Esophagus squamous epithelium (tissue), 5 donors: ENCODE data around the gene RAB11FIP3. TPM values are rescaled to one million over a fixed set of nuclear protein-coding genes. Genes with fewer than 3 reads are reported as not detected.
A peak's percentile ranks its signal among the peaks of the same experiment; 100 is the strongest.

Source experiments
- DNase-seq: peaks from one replicate; lab custom pipeline; 2025; lab: John Stamatoyannopoulos, UW
- H3K27ac ChIP-seq, 4 donors: fragments of 200-600 bp; sonication (generic); one replicate each; pipeline ENCODE4 v1.5.1; 2016 to 2019; ENCODE audit warnings: mild to moderate bottlenecking in 1 of 4
- H3K27me3 ChIP-seq, 4 donors: fragments of 200-600 bp; sonication (generic); 1 replicate in 3 of 4; 2 replicates in 1 of 4; pipeline versions ENCODE4 v1.5.1 to v1.6.0; 2017 to 2021; ENCODE audit warnings: antibody characterized with exemption in 1 of 4
- H3K36me3 ChIP-seq, 3 donors: fragments of 200-600 bp; sonication (generic); one replicate each; pipeline ENCODE4 v1.5.1; 2016 to 2019
- H3K4me1 ChIP-seq, 3 donors: fragments of 200-600 bp; sonication (generic); one replicate each; pipeline ENCODE4 v1.5.1; 2017 to 2019
- H3K4me3 ChIP-seq, 4 donors: fragments of 200-600 bp; sonication (generic); 1 replicate in 3 of 4; 2 replicates in 1 of 4; pipeline ENCODE4 v1.5.1; 2016 to 2019; ENCODE audit warnings: mild to moderate bottlenecking in 2 of 4, moderate library complexity in 1 of 4
- H3K9me3 ChIP-seq, 3 donors: fragments of 200-600 bp; sonication (generic); one replicate each; pipeline ENCODE4 v1.5.1; 2016 to 2019
- POLR2A ChIP-seq, 4 donors: fragments of 450-650 bp; IDR thresholded peaks; one replicate each; pipeline ENCODE4 v1.6.1; 2017; ENCODE audit warnings: antibody characterized with exemption in 4 of 4, mild to moderate bottlenecking in 4 of 4, moderate library complexity in 3 of 4
- WGBS, 2 donors: methylation state at CpG; one replicate each; pipeline ENCODE4 v1.1.5; 2018; 5-methylcytosine and 5-hydroxymethylcytosine counted together
- intact Hi-C: fragments of 100-400 bp; cut with DNase I; formaldehyde crosslinking; loops from one replicate; pipeline ENCODE4 v1.15.0; 2022
- total RNA-seq, 4 donors: library from RNA; depleted of rRNA; stranded (reverse); fragments of >200 nt; gene quantifications; one replicate each; pipeline ENCODE4 v1.1.0, GENCODE V29; 2016
- TF ChIP-seq, protein P1 (sequence below), 6 experiments: fragments of 450-650 bp in 4 of 6; fragments of 200-600 bp in 2 of 6; sonication (generic) in 2 of 6; IDR thresholded peaks; one replicate each; pipeline ENCODE4 v1.5.1; 2016 to 2019; ENCODE audit warnings: antibody characterized with exemption in 6 of 6, mild to moderate bottlenecking in 4 of 6, moderate library complexity in 4 of 6
- donor health status: DM: yes; HTN: yes; CAD: no.

The RAB11FIP3 gene
- total RNA-seq, 4 donors from 2014 or later, result 8.0 to 25.6 (median 10.1) TPM

GRCh38 chr16:525123-525519 is 99.7 kb downstream of the RAB11FIP3 start:
- Histone ChIP-seq H3K4me1 (peaks cover 36 to 69% (median 37%) of the 10 kb centered on the region in 3 donors), H3K4me3 (peak overlapping the region in 1 of 4 donors; percentile 69), H3K36me3 (peaks cover 0 to 18% (median 0%) of the 10 kb centered on the region in 3 donors), H3K27ac (peak overlapping the region; percentile 97 to 99 (median 98)), H3K9me3 (no peaks in the 10 kb centered on the region), H3K27me3 (no peaks in the 10 kb centered on the region)
- TF ChIP-seq, protein P1, sequence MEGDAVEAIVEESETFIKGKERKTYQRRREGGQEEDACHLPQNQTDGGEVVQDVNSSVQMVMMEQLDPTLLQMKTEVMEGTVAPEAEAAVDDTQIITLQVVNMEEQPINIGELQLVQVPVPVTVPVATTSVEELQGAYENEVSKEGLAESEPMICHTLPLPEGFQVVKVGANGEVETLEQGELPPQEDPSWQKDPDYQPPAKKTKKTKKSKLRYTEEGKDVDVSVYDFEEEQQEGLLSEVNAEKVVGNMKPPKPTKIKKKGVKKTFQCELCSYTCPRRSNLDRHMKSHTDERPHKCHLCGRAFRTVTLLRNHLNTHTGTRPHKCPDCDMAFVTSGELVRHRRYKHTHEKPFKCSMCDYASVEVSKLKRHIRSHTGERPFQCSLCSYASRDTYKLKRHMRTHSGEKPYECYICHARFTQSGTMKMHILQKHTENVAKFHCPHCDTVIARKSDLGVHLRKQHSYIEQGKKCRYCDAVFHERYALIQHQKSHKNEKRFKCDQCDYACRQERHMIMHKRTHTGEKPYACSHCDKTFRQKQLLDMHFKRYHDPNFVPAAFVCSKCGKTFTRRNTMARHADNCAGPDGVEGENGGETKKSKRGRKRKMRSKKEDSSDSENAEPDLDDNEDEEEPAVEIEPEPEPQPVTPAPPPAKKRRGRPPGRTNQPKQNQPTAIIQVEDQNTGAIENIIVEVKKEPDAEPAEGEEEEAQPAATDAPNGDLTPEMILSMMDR (IDR thresholded peaks at IDR 0.05), result no peak
- TF ChIP-seq POLR2A (IDR thresholded peaks at IDR 0.05), result no peak
- intact Hi-C loops, result no loop called here
- DNase-seq, result no peak
- 76 to 100% methylated on average over 1 to 8 of the region's 8 CpGs for WGBS, 2 donors

GRCh38 chr16:525520-526180 is 100.2 kb downstream of the RAB11FIP3 start:
- DNase-seq, result no peak
- intact Hi-C loops, result no loop called here
- no peaks in the 10 kb centered on the region for H3K9me3 ChIP-seq
- WGBS, 2 donors, result 13 to 18% methylated on average over 4 to 8 of the region's 13 CpGs
- peak overlapping the region; percentile 97 to 99 (median 98) for H3K27ac ChIP-seq
- peak overlapping the region; percentile 58 to 90 (median 78) for H3K4me3 ChIP-seq
- TF ChIP-seq, protein P1 (IDR thresholded peaks at IDR 0.05), result no peak
- peak in 1 of 4 donors; percentile 23 for TF ChIP-seq POLR2A (IDR thresholded peaks at IDR 0.05)
- H3K27me3 ChIP-seq, result no peaks in the 10 kb centered on the region
- peaks cover 36 to 75% (median 40%) of the 10 kb centered on the region in 3 donors for H3K4me1 ChIP-seq
- peaks cover 0 to 15% (median 0%) of the 10 kb centered on the region in 3 donors for H3K36me3 ChIP-seq

DNA sequence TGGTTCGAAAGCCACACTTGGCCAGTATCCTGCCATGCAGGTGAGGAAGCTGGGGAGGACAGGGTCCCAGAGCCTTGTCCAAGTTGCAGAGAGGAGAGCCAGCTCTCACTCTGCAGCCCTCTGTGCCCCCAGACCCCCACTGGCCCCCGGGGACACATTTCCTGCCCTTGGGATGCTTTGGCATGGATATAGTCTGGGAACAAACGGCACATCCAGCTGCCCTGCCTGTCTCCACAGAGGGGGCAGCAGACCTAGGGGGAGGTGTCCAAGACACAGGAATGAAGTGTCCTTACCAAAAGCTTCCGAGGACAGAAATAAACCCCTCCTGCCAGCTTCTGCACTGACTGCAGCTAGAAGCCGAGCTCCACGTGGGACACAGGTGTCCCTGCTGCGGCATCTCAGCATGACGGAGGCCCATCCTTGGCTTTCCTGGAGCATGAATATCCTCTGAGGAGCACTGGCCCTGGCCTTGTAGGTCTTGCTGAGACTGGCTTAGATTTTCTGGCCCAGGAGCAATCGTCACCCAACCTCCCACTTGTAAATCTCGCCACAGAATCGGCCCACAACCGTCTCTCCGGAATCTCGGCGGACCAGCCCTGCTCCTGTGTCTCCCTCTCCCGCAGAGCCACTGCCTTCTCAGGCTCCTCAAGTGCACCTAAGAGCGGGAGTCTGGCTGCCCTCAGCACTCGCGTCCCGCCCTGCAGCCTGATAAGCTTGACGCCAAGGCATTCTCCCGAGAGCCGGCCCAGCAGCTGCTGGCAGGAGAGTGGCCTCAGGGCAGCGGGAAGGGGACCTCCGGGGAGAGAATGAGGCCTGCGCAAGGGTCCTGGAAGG is 100.9 kb downstream of the RAB11FIP3 start:
- no peak for DNase-seq
- Histone ChIP-seq H3K4me1 (peaks cover 36 to 78% (median 42%) of the 10 kb centered on the region in 3 donors), H3K4me3 (peak overlapping the region; percentile 58 to 90 (median 78)), H3K36me3 (peaks cover 0 to 14% (median 0%) of the 10 kb centered on the region in 3 donors), H3K27me3 (no peaks in the 10 kb centered on the region), H3K27ac (peak overlapping the region; percentile 97 to 99 (median 98)), H3K9me3 (no peaks in the 10 kb centered on the region)
- intact Hi-C loops, result no loop called here
- WGBS, 2 donors, result 11 to 30% methylated on average over 2 to 3 of the region's 26 CpGs
- no peak for TF ChIP-seq POLR2A (IDR thresholded peaks at IDR 0.05)
- TF ChIP-seq, protein P1 (IDR thresholded peaks at IDR 0.05), result no peak

DNA sequence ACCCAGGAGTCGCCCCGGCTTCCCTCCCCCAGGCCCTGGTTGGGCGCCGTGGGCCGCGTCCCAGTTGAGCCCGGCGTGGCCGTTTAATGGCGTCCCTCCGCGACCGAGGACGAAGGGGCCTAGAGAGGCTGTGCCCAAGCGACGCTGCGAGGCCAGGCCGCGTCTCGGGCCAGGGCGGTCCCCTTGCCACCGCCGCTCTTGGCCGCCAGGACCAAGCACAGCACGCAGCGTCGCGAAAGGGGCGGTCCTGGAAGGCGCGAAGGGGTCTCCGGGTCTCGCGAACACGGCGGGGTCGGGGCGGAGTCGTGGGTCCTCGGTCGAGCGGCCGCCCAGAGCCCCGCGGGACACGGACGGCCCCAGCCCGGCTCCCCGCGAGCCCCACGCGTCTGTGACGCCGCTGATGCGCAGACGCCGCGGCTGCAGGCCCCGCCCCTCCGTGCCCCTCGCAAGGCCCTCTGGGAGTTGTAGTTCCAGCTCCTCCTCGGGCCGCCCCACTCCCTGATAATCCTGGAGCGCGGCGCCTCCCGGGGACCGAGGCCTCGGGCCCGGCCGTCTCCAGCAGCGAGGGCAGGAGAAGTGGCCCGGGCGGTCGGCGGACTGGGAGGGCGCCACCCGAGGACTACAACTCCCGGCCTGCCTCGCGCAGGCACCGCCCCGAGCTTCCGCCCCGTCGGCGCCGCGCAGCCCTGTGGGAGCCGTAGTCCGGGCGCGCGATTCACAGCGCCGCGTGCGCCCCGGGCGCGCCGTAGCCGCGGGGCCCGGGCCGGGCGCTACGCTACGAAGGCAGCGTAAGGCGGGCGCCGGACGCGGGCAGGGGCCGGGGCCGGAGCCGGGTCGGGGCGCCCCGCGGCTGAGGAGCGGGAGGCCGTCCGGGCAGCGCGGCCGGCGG is 101.8 kb downstream of the RAB11FIP3 start, which contains the start of gene CAPN15:
TSS of gene CAPN15 (plus strand) at position 698 of the 889 bp plus-strand sequence. CDS start 19,127 bp downstream, outside the sequence.
- no peak for DNase-seq
- Histone ChIP-seq H3K27ac (peak within 1 kb of the TSS; percentile 97 to 99 (median 98)), H3K27me3 (no peaks in the 10 kb centered on the region), H3K36me3 (peaks cover 0 to 14% (median 0%) of the 10 kb centered on the region in 3 donors), H3K9me3 (no peaks in the 10 kb centered on the region), H3K4me1 (peaks cover 36 to 79% (median 39%) of the 10 kb centered on the region in 3 donors), H3K4me3 (peak within 1 kb of the TSS; percentile 58 to 90 (median 78))
- WGBS, 2 donors, result no CpG with 5 or more reads among the region's 129 CpGs
- intact Hi-C loops, result no loop called here
- peak in 2 of 4 donors; percentile 82 to 89 for TF ChIP-seq POLR2A (IDR thresholded peaks at IDR 0.05)
- TF ChIP-seq, protein P1 (IDR thresholded peaks at IDR 0.05), result peak in 5 of 6 experiments; percentile 3 to 63 (median 44)
